DMS114 treated with DMSO at 0.1 percent for 48 hours (cell line): ENCODE results near the gene ZBTB43.

ENCODE experiments used
- DNase-seq: peaks from one replicate; lab custom pipeline; 2025; ENCODE audit not compliant: unreplicated experiment; lab: John Stamatoyannopoulos, UW

The ZBTB43 gene

GRCh38 chr9:126856326-126856877 lies 51.6 kb downstream of the ZBTB43 start:
- no peak for DNase-seq

- DNase-seq = no peak
Measured at GRCh38 chr9:126857261-126857960, 52.6 kb downstream of the ZBTB43 start.

DNA sequence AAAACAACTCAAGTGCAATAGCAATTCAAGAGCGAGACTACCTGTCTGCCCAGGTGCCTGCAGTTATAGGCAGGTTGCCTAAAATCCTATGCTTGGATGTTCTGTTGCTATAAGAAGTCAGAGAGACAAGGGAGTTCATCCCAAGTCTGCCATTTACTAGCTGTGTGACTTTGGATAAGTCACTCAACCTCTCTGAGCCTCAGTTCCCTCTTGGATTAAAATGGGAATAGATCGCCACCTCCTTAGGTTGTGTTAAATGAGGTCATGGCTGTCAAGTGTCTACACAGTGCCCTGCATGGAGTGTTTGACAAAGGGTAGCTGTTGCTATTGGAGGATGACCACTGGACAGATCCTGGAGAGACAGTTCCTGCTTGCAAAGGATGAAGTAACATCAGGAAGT lies 54.3 kb downstream of the ZBTB43 start:
- DNase-seq = no peak

- no peak for DNase-seq
Measured at GRCh38 chr9:126860077-126860756, 55.4 kb downstream of the ZBTB43 start, which contains the start of gene ZBTB34. TSS of gene ZBTB34 (plus strand) at chr9:126860639. CDS start at chr9:126879400, 18,761 bp downstream.

DNA sequence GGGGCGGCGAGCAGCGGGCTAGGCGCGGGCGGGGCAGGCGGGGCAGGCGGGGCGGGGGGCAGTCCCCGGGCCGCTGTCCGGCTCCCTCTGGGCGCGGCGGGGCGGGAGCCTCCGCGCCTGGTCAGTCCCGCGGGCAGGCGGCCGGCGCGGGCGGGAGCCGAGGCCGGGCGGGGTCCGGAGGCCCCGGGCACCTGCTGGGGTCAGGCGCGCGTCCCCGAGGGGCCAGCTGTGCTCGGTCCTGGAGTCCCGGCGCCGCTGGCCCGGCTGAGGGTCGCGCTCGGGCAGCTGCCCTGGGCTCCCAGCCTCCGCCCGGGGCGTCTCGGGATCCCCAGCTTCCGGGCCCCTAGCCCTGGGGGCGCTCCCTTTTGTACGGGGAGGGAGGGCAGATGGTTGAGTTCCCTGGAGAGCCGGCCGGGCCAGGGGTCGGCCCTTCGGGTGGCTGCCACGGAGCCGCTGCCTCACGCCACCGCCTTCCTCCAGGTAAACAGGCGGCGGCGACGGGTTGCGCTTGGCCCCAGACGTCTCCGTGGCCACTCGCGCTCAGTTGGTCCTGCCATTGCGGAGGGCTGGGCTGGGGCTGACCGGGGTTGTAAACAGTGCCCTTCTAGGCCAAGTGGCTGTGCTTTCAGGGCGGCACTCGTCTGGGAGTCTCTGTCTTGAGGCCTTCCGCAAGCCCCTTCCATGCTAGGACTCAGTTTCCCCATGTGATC lies 56.1 kb downstream of the ZBTB43 start:
- DNase-seq = no peak

- no peak for DNase-seq
Measured at GRCh38 chr9:126861707-126862103, 56.9 kb downstream of the ZBTB43 start.

DNA sequence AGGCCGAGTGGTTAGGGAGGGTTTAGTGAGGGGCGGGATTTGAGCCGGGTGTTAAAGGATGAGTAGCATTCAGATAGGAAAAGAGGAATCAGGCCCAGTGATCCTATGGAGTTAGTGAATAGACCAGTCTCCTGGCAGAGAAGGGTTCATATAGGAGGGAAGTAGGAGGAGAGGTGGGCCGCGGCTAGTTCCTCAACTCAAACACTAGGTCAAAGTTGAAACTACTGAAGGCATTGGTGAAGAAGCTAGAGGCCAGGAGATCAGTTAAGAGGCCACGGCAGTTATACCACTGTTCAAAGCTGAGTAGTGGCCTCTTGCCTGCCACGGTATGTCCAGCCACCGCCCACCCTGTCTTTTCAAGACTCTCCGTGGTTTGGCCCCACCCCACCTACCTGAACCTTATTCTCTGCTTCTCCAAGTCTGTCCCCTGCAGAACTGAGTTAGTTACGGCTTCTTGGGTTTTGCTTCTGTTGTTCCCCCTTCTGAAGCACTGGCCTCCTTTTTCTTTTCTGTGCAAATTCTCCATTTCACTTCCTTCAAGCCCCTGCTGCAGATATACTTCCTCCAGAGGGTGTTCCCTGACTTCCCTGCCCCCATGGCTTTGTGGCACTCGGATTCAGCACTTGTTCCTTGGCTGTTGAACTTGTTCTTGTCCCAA lies 57.4 kb downstream of the ZBTB43 start:
- no peak for DNase-seq

GRCh38 chr9:126864771-126865170 lies 59.9 kb downstream of the ZBTB43 start:
- DNase-seq = no peak

DNA sequence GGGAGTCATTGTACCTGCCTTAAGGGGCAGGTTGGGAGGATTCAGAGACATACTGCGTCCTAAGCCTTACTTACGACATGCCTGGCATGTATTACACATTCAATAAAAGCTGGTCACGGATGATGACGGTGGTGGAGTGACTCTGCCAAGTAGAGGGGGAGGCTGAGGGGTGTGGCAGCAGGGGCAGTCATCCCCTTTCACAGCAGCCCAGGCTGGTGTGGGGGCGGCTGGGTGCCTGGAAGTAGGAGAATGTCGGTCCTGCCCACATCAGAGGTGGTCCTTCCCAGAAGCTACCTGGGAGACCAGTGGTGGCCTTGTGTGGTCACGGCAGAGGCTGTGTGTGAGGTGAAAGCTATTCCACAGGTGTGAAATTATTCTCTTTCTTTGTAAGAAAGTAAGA lies 64.5 kb downstream of the ZBTB43 start:
- DNase-seq = no peak

- DNase-seq = no peak
Measured at GRCh38 chr9:126872516-126872915, 67.7 kb downstream of the ZBTB43 start.

DNA sequence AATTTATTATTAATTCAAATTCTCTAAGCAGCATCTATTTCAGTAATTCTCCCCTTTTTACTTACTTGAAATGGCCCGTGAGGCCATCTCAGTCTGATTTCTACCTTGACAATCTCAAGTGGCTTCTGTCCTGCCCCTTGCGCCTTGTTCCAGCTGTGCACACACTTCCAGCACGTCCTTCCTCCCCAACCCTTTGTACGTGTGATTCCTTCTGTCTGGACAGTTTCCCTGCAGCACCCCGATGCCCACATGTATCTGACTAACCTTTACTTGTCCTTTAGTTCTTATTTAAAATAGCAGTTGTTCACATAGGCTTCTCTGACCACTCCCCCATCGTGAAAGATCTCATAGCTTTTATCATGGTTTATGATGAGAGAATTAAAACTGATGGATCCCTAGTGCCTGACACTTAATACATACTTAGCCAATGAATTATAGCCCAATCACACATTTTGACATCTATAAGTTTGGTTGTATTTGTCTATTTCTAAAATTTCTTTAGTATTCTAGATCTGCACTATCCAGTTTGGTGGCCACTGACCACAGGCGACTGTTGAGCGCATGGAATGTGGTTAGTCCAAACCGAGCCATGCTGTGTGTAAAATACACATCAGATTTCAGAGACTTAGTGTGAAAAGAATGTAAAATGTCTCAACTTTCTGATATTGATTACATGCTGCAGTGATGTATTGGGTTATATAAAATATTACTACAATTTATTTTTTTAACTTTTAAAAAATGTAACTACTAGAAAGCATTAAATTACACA lies 69.9 kb downstream of the ZBTB43 start:
- DNase-seq = no peak

GRCh38 chr9:126875756-126876510 lies 71.1 kb downstream of the ZBTB43 start:
- DNase-seq = no peak

GRCh38 chr9:126876531-126876930 lies 71.7 kb downstream of the ZBTB43 start:
- no peak for DNase-seq

DNA sequence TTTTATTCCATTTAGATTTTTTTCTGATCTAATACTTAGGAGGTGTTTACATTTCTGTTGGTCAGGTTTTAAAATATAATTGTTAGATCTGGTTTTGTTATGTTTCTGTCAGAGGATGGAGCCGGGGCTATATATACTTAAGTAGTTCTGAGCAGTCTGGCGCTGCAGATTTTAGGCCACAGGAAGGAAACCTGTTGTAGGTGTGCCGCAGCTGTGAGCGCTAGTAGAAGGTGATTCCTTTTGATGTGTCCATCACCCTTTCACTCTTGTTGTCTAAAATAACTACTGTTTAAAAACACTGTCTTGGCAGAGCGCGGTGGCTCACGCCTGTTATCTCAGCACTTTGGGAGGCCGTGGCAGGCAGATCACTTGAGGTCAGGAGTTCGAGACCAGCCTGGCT lies 72.6 kb downstream of the ZBTB43 start:
- DNase-seq = no peak

DNA sequence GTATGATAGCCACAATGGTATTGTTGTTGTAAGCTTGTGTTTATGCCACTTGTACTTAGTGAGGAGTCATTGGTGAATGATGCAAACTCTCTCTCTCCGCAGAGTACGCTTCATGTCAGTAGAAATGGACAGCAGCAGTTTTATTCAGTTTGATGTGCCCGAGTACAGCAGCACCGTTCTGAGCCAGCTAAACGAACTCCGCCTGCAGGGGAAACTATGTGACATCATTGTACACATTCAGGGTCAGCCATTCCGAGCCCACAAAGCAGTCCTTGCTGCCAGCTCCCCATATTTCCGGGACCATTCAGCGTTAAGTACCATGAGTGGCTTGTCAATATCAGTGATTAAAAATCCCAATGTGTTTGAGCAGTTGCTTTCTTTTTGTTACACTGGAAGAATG lies 74.4 kb downstream of the ZBTB43 start:
- DNase-seq = no peak

DNA sequence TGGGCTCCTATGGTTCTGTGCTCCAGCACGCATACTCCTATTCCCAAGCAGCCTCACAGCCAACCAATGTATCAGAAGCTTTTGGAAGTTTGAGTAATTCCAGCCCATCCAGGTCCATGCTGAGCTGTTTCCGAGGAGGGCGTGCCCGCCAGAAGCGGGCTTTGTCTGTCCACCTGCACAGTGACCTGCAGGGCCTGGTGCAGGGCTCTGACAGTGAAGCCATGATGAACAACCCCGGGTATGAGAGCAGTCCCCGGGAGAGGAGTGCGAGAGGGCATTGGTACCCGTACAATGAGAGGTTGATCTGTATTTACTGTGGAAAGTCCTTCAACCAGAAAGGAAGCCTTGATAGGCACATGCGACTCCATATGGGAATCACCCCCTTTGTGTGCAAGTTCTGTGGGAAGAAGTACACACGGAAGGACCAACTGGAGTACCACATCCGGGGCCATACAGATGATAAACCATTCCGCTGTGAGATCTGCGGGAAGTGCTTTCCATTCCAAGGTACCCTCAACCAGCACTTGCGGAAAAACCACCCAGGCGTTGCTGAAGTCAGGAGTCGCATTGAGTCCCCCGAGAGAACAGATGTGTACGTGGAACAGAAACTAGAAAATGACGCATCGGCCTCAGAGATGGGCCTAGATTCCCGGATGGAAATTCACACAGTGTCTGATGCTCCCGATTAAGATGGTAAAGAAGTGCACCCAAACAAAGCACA lies 75.5 kb downstream of the ZBTB43 start:
- no peak for DNase-seq

DNA sequence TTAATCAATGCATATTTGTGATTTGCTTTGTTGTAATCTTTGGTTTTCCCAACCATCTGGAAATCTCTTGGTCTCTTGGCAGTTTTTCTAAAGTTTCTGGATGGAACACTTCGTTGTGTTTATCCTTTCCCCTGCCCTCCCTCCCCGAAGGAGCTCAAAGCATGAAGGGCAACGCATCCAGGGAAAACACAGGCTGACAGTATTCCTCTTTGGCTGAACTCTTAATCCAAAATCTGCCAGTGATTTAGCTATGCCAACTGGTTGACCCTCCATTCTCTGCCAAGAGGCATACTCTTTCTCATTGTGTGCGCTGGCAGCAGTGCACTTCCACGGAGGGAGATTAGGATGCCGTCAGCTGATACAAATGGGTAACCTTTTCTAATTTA lies 76.1 kb downstream of the ZBTB43 start:
- no peak for DNase-seq

GRCh38 chr9:126882746-126883145 lies 77.9 kb downstream of the ZBTB43 start:
- no peak for DNase-seq

DNA sequence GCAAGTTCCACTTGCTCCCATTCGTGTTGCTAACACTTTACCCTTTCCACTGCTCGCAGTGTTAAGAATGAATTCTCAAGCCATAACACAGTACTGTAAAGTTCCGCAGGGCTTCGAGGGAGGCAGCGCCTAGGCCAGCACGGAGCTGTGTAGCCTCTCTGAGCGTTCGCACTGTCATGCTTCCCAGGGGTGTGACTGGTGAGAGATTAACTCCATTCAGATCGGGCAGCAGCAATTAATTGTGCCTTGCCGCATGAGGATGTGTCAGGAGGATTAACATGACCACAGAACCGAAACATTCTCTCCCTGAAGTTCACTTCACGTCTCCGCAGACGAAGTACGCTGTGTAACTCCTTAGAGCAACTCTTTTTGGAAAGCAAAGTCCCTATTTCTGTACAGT lies 78.8 kb downstream of the ZBTB43 start:
- no peak for DNase-seq
